ENCODE data around the gene NKIRAS1. TPM values are rescaled to one million over a fixed set of nuclear protein-coding genes. Genes with fewer than 3 reads are reported as not detected.

NKIRAS1 gene
- total RNA-seq, 4 donors from 2014 or later, result 18.8 to 29.9 (median 25.5) TPM

GRCh38 chr3:23953523-23953922 is 36.7 kb upstream of the NKIRAS1 start:
- no peak for ATAC-seq
- peak overlapping the region in 3 of 4 donors; percentile 2 to 29 (median 25) for H3K27ac ChIP-seq
- peaks cover 14 to 80% (median 24%) of the 10 kb centered on the region in 3 donors for H3K4me1 ChIP-seq

GRCh38 chr3:23952646-23953045 is 35.9 kb upstream of the NKIRAS1 start:
- peak overlapping the region in 2 of 4 donors; percentile 2 to 100 for H3K27ac ChIP-seq
- TF ChIP-seq EP300 (IDR thresholded peaks at IDR 0.05) (no peak), POLR2A (IDR thresholded peaks at IDR 0.05) (no peak), POLR2AphosphoS5 (IDR thresholded peaks at IDR 0.05) (no peak), CTCF (IDR thresholded peaks at IDR 0.05) (no peak)
- no peaks in the 10 kb centered on the region for H3K9me3 ChIP-seq
- peaks cover 14 to 82% (median 29%) of the 10 kb centered on the region in 3 donors for H3K4me1 ChIP-seq
- WGBS, 2 donors (ENCODE audit: low coverage in 1 of 2), result 17 to 65% methylated on average over 2 to 4 of the region's 4 CpGs
- no peaks in the 10 kb centered on the region for H3K27me3 ChIP-seq
- H3K4me3 ChIP-seq, result no peak overlapping the region
- peaks cover 0 to 17% of the 10 kb centered on the region in 2 donors for H3K36me3 ChIP-seq
- ATAC-seq, result no peak

More at GRCh38 chr3:23953523-23953922, 36.7 kb upstream of the NKIRAS1 start:
- WGBS, 2 donors (ENCODE audit: low coverage in 1 of 2), result 11 to 30% methylated on average over 1 of the region's 1 CpG
- Histone ChIP-seq H3K9me3 (no peaks in the 10 kb centered on the region), H3K4me3 (no peak overlapping the region), H3K27me3 (no peaks in the 10 kb centered on the region), H3K36me3 (peaks cover 0 to 23% of the 10 kb centered on the region in 2 donors)
- no peak for TF ChIP-seq POLR2A (IDR thresholded peaks at IDR 0.05)
- no peak for TF ChIP-seq EP300 (IDR thresholded peaks at IDR 0.05)

- Histone ChIP-seq H3K27ac (peak overlapping the region; percentile 31 to 100 (median 100)), H3K27me3 (no peaks in the 10 kb centered on the region), H3K4me3 (no peak overlapping the region), H3K36me3 (peaks cover 0 to 8% of the 10 kb centered on the region in 2 donors), H3K4me1 (peaks cover 14 to 91% (median 31%) of the 10 kb centered on the region in 3 donors), H3K9me3 (no peaks in the 10 kb centered on the region)
- no peak for ATAC-seq
- no peak for TF ChIP-seq POLR2A (IDR thresholded peaks at IDR 0.05)
- TF ChIP-seq CTCF (IDR thresholded peaks at IDR 0.05), result no peak
- no peak for TF ChIP-seq EP300 (IDR thresholded peaks at IDR 0.05)
- no peak for TF ChIP-seq POLR2AphosphoS5 (IDR thresholded peaks at IDR 0.05)
Observed at GRCh38 chr3:23950293-23950692, 33.5 kb upstream of the NKIRAS1 start.

- no peak overlapping the region for H3K4me3 ChIP-seq
- H3K9me3 ChIP-seq, result no peaks in the 10 kb centered on the region
- no peak for ATAC-seq
- peaks cover 14 to 86% (median 31%) of the 10 kb centered on the region in 3 donors for H3K4me1 ChIP-seq
- peak overlapping the region; percentile 31 to 100 (median 100) for H3K27ac ChIP-seq
- H3K27me3 ChIP-seq, result no peaks in the 10 kb centered on the region
- TF ChIP-seq POLR2A (IDR thresholded peaks at IDR 0.05), result no peak
- TF ChIP-seq CTCF (IDR thresholded peaks at IDR 0.05), result no peak
- TF ChIP-seq EP300 (IDR thresholded peaks at IDR 0.05), result no peak
- no peak for TF ChIP-seq POLR2AphosphoS5 (IDR thresholded peaks at IDR 0.05)
- peaks cover 0 to 3% of the 10 kb centered on the region in 2 donors for H3K36me3 ChIP-seq
Observed at GRCh38 chr3:23949784-23950183, 33.0 kb upstream of the NKIRAS1 start.

- Histone ChIP-seq H3K4me1 (peaks cover 12 to 85% (median 28%) of the 10 kb centered on the region in 3 donors), H3K4me3 (no peak overlapping the region), H3K27me3 (no peaks in the 10 kb centered on the region), H3K36me3 (no peaks in the 10 kb centered on the region), H3K27ac (peak overlapping the region in 3 of 4 donors; percentile 99 to 100 (median 100)), H3K9me3 (no peaks in the 10 kb centered on the region)
- WGBS, 2 donors (ENCODE audit: low coverage in 1 of 2), result 41 to 62% methylated on average over 2 of the region's 2 CpGs
- TF ChIP-seq POLR2A (IDR thresholded peaks at IDR 0.05) (no peak), EP300 (IDR thresholded peaks at IDR 0.05) (no peak), CTCF (IDR thresholded peaks at IDR 0.05) (no peak), POLR2AphosphoS5 (IDR thresholded peaks at IDR 0.05) (no peak)
- no peak for ATAC-seq
Observed at GRCh38 chr3:23948761-23949160, 32.0 kb upstream of the NKIRAS1 start.

All from gastroesophageal sphincter (tissue), 4 donors.